Esophagus muscularis mucosa (tissue), 3 donors: Measurements from ENCODE around the gene SUPV3L1.

Source experiments
- POLR2A ChIP-seq: fragments of 450-650 bp; IDR thresholded peaks from one replicate; pipeline ENCODE4 v1.6.1; 2017; ENCODE audit warnings: antibody characterized with exemption, moderate library complexity, mild to moderate bottlenecking, low read depth
- TF ChIP-seq, protein P1 (sequence below), 3 experiments: fragments of 200-600 bp in 2 of 3; fragments of 450-650 bp in 1 of 3; sonication (generic) in 2 of 3; IDR thresholded peaks; one replicate each; pipeline ENCODE4 v1.5.1; 2017 to 2019; ENCODE audit warnings: antibody characterized with exemption in 3 of 3, mild to moderate bottlenecking in 2 of 3, moderate library complexity in 1 of 3

- TF ChIP-seq, protein P1, sequence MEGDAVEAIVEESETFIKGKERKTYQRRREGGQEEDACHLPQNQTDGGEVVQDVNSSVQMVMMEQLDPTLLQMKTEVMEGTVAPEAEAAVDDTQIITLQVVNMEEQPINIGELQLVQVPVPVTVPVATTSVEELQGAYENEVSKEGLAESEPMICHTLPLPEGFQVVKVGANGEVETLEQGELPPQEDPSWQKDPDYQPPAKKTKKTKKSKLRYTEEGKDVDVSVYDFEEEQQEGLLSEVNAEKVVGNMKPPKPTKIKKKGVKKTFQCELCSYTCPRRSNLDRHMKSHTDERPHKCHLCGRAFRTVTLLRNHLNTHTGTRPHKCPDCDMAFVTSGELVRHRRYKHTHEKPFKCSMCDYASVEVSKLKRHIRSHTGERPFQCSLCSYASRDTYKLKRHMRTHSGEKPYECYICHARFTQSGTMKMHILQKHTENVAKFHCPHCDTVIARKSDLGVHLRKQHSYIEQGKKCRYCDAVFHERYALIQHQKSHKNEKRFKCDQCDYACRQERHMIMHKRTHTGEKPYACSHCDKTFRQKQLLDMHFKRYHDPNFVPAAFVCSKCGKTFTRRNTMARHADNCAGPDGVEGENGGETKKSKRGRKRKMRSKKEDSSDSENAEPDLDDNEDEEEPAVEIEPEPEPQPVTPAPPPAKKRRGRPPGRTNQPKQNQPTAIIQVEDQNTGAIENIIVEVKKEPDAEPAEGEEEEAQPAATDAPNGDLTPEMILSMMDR (IDR thresholded peaks at IDR 0.05), result no peak
- TF ChIP-seq POLR2A, result no peak
These were observed 35.6 kb downstream of the SUPV3L1 start for GRCh38 chr10:69215405-69216171.
